ENCODE data around the gene CLTC.

CLTC gene

GRCh38 chr17:59723041-59723440 lies 103.3 kb downstream of the CLTC start:
- in situ Hi-C loops (cut with MboI; ENCODE audit: low sequenced_read_pairs): no loop called here

GRCh38 chr17:59723607-59724006 lies 103.9 kb downstream of the CLTC start:
- in situ Hi-C loops (cut with MboI; ENCODE audit: low sequenced_read_pairs): no loop called here

- in situ Hi-C loops (cut with MboI; ENCODE audit: low sequenced_read_pairs): no loop called here
Observed at GRCh38 chr17:59725691-59726090, 106.0 kb downstream of the CLTC start.

GRCh38 chr17:59727817-59728533 lies 108.3 kb downstream of the CLTC start:
- in situ Hi-C loops (cut with MboI; ENCODE audit: low sequenced_read_pairs): no loop called here

GRCh38 chr17:59730268-59730834 lies 110.7 kb downstream of the CLTC start:
- in situ Hi-C loops (cut with MboI; ENCODE audit: low sequenced_read_pairs): no loop called here

GRCh38 chr17:59733697-59734096 lies 114.0 kb downstream of the CLTC start:
- in situ Hi-C loops (cut with MboI; ENCODE audit: low sequenced_read_pairs): no loop called here

- in situ Hi-C loops (cut with MboI; ENCODE audit: low sequenced_read_pairs): no loop called here
Observed at GRCh38 chr17:59734226-59734625, 114.5 kb downstream of the CLTC start.

- in situ Hi-C loops (cut with MboI; ENCODE audit: low sequenced_read_pairs): no loop called here
Observed at GRCh38 chr17:59737324-59737723, 117.6 kb downstream of the CLTC start.

- in situ Hi-C loops (cut with MboI; ENCODE audit: low sequenced_read_pairs): no loop called here
Observed at GRCh38 chr17:59743842-59744241, 124.1 kb downstream of the CLTC start.

GRCh38 chr17:59745040-59745439 lies 125.3 kb downstream of the CLTC start:
- in situ Hi-C loops (cut with MboI; ENCODE audit: low sequenced_read_pairs): no loop called here
